Pancreas (tissue), 10 donors: ENCODE measurements around the gene CACNA1I. TPM values are rescaled to one million over a fixed set of nuclear protein-coding genes. Genes with fewer than 3 reads are reported as not detected.
A peak's percentile ranks its signal among the peaks of the same experiment; 100 is the strongest.

Experiments
- ATAC-seq, 4 donors: fragments of 200-7000 bp; cut with Tn5 transposase; one replicate each; pipeline versions ENCODE4 v1.8.0 to v1.9.1; 2020; ENCODE audit warnings: mild to moderate bottlenecking in 4 of 4, moderate library complexity in 4 of 4
- DNase-seq, 6 donors: peaks; one replicate each; pipeline ENCODE4 v3.0.0-alpha.2; 2020
- FAIRE-seq: peaks from 2 replicates; lab custom pipeline; 2012; peaks lifted over from hg19 to GRCh38; lab: Jason Lieb, UNC
- H3K27ac ChIP-seq, 4 donors: fragments of 200-600 bp; sonication (generic); 1 replicate in 3 of 4; 2 replicates in 1 of 4; pipeline versions ENCODE4 v1.5.0 to v1.8.0; 2020
- H3K27me3 ChIP-seq, 4 donors: fragments of 200-600 bp; one replicate each; pipeline ENCODE4 v1.8.0; 2021
- H3K36me3 ChIP-seq, 3 donors: fragments of 200-600 bp; sonication (generic) in 1 of 3; one replicate each; pipeline versions ENCODE4 v1.5.0 to v1.8.0; 2020 to 2021
- H3K4me1 ChIP-seq, 3 donors: fragments of 200-600 bp; one replicate each; pipeline ENCODE4 v1.8.0; 2021
- H3K4me3 ChIP-seq, 4 donors: fragments of 200-600 bp; sonication (generic) in 2 of 4; one replicate each; pipeline versions ENCODE4 v1.5.0 to v1.8.0; 2020 to 2021
- H3K9me3 ChIP-seq, 4 donors: fragments of 200-600 bp; one replicate each; pipeline ENCODE4 v1.8.0; 2021
- WGBS, 2 donors: extraction: QIAGEN DNeasy Blood & Tissue Kit; methylation state at CpG; one replicate each; pipeline ENCODE4 v1.1.7; 2013; 5-methylcytosine and 5-hydroxymethylcytosine counted together
- intact Hi-C, 3 donors: fragments of 100-400 bp; cut with DNase I; formaldehyde crosslinking; loops; one replicate each; pipeline versions ENCODE4 v1.11.1 to v1.14.2; 2022
- polyA plus RNA-seq, 2 donors: library from polyadenylated mRNA; stranded (reverse); fragments of 200-250 nt; gene quantifications; one replicate each; pipeline ENCODE4 v1.2.3, GENCODE V29; 2013
- total RNA-seq, 6 donors: library from RNA; stranded (reverse); fragmentation: NEBNext Ultra II Directional in 4 of 6; extraction: Animal tissue kit (Norgen Biotek cat#: 25700) in 4 of 6; gene quantifications; one replicate each; pipeline versions ENCODE4 v1.2.1 to v1.2.4, GENCODE V29; 2021 to 2023
- TF ChIP-seq, protein P1 (sequence below), 4 donors: fragments of 200-600 bp; sonication (generic) in 3 of 4; IDR thresholded peaks; one replicate each; pipeline versions ENCODE4 v1.5.0 to v1.8.0; 2021; ENCODE audit warnings: antibody characterized with exemption in 4 of 4
- donor health status: healthy with polysubstance abuse.
- donor health status: DM: no; HTN: no; CAD: no; lungs with moderate emphysema.
- donor health status: DM: no; HTN: no; CAD: no.
- donor health status: control.
- donor health status: control.
- donor health status: Bipolar disorder and iron deficiency.
- donor health status: DM: yes; HTN: yes; CAD: no.
- donor health status: DM: no; HTN: no; CAD: no.
- donor health status: DM: no; HTN: no; CAD: no.
- donor health status: DM: yes; HTN: yes; CAD: no.

Gene CACNA1I
- total and polyA plus RNA-seq, 8 donors, result 0.04 to 0.21 (median 0.07) TPM

DNA sequence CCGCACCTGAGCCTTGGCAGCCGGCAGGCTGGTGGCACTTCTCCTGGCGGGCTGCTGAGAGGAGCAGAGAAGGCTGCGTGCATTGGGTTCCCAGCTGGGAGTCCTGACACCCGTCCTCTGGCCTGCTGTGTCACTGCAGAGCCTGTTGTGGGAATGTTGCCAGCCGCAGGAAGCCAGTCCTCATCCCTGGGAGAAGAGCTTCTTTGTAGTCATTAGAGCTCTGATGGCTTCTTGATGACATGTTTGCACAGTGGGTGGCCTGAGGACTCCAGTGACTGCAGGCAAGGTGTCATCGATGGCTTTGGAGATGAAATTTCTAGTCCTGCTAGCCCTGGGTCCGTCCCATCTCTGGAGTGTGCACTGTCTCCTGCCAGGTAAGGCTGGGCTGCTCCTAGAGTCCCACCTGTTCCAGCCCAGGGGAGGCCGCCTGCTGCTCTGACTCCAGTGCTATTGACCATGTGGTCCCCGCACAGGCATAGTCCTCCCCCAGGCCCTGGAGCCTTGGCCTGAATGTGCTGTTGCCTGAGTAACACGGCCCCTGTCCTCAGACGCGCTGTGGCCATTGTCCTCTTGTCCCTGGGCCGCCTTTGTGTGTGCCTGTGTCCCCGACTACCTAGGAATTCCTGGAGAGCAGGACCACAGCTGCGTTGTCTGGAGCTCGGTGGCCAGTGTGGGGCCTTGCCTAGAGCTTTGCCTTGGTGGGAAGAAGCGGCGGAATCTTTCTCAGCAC is 129.2 kb downstream of the CACNA1I start:
- no peaks in the 10 kb centered on the region for H3K4me1 ChIP-seq
- H3K27ac ChIP-seq, result no peak overlapping the region
- no peak overlapping the region for H3K4me3 ChIP-seq
- peak in 1 of 4 donors; percentile 21 for ATAC-seq
- H3K9me3 ChIP-seq, result no peaks in the 10 kb centered on the region
- 56 to 65% methylated on average over 19 of the region's 19 CpGs for WGBS, 2 donors
- intact Hi-C loops, result no loop called here
- TF ChIP-seq, protein P1, sequence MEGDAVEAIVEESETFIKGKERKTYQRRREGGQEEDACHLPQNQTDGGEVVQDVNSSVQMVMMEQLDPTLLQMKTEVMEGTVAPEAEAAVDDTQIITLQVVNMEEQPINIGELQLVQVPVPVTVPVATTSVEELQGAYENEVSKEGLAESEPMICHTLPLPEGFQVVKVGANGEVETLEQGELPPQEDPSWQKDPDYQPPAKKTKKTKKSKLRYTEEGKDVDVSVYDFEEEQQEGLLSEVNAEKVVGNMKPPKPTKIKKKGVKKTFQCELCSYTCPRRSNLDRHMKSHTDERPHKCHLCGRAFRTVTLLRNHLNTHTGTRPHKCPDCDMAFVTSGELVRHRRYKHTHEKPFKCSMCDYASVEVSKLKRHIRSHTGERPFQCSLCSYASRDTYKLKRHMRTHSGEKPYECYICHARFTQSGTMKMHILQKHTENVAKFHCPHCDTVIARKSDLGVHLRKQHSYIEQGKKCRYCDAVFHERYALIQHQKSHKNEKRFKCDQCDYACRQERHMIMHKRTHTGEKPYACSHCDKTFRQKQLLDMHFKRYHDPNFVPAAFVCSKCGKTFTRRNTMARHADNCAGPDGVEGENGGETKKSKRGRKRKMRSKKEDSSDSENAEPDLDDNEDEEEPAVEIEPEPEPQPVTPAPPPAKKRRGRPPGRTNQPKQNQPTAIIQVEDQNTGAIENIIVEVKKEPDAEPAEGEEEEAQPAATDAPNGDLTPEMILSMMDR (IDR thresholded peaks at IDR 0.05), result no peak
- peak in 1 of 6 donors; percentile 41 for DNase-seq
- no peak for FAIRE-seq
- H3K36me3 ChIP-seq, result no peaks in the 10 kb centered on the region
- no peaks in the 10 kb centered on the region for H3K27me3 ChIP-seq

DNA sequence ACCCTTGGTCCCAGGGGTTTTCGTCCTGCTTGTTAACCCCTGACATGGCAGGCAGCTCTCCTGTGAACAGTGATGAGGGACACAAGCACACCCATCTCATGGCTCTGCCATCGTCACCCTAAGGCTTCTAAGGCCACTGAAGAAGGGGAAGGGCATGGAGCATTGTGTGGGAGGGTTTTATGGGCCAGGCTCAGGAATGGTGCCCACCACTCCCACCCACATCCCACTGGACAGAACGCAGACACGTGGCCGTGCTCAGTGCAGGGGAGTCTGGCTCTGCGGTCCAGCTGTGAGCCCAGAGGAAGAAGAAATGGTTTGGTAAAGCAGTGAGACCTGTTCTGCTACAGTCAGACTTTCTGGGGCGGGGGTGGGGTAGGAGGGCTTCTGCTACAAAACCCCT is 130.0 kb downstream of the CACNA1I start:
- Histone ChIP-seq H3K4me3 (no peak overlapping the region), H3K27me3 (no peaks in the 10 kb centered on the region), H3K4me1 (no peaks in the 10 kb centered on the region), H3K9me3 (no peaks in the 10 kb centered on the region), H3K36me3 (no peaks in the 10 kb centered on the region), H3K27ac (no peak overlapping the region)
- FAIRE-seq (no peak), ATAC-seq (no peak), DNase-seq (no peak)
- WGBS, 2 donors, result 62 to 79% methylated on average over 7 of the region's 7 CpGs
- TF ChIP-seq, protein P1 (IDR thresholded peaks at IDR 0.05), result no peak
- intact Hi-C loops, result no loop called here

DNA sequence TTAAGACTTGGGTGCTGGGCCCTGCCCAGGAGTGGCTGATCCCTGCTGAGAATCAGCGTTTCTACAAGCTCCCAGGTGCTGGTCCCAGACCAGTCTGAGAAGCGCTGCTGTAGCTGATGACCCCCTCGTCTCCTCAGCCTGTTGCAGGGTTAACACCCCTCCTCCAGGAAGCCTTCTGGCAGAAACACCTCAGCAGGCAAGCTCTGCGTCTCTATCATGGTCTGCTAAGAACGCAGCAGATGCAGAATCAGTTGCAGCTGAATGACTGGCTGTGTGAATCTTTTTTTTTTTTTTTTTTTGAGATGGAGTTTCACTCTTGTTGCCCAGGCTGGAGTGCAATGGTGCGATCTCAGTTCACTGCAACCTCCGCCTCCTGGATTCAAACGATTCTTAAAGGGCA is 132.5 kb downstream of the CACNA1I start:
- no peaks in the 10 kb centered on the region for H3K9me3 ChIP-seq
- peak in 1 of 6 donors; percentile 18 for DNase-seq
- intact Hi-C loops, result no loop called here
- WGBS, 2 donors, result 80 to 85% methylated on average over 8 of the region's 8 CpGs
- FAIRE-seq, result no peak
- no peak overlapping the region for H3K27ac ChIP-seq
- no peak for ATAC-seq
- H3K4me1 ChIP-seq, result no peaks in the 10 kb centered on the region
- no peak overlapping the region for H3K4me3 ChIP-seq
- TF ChIP-seq, protein P1 (IDR thresholded peaks at IDR 0.05), result no peak
- H3K27me3 ChIP-seq, result no peaks in the 10 kb centered on the region
- H3K36me3 ChIP-seq, result no peaks in the 10 kb centered on the region

DNA sequence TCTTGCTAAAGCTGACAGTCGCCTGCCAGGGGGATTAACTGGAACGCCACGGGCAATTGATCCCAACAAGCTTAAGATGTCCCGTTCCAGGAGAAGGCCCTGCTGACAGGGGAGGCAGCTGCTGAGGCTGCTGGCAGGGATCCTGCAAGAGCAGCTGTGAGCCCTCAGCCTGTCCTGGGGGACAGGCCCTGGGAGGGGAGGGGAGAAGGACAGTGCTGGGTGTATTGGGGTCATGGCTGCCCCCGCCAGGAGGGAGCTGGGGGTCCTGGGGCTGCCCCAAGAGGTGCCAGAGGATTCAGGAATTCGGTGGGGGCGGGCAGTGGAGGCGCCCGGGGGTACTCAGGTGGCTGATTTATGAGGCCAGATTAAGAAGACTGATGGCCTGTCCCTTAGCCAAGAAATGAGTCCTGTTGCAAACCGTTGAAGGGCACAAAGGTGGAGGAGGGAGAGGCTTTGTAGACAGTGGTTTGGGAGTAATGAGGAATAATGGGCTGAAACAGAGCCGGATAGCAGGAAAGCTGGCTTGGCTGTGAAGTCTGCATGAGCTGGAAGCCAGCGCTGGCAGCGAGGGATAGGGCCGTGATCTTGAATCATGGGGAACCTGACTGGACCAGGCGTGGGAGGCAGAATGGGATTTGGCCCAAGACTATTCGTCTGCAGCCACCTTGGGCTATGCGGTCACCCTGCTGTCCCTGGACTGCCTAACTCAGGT is 133.5 kb downstream of the CACNA1I start:
- H3K36me3 ChIP-seq, result no peaks in the 10 kb centered on the region
- DNase-seq (peak in 2 of 6 donors; percentile 23 to 32), FAIRE-seq (no peak), ATAC-seq (peak in 2 of 4 donors; percentile 12 to 49)
- H3K4me3 ChIP-seq, result no peak overlapping the region
- TF ChIP-seq, protein P1 (IDR thresholded peaks at IDR 0.05), result no peak
- H3K9me3 ChIP-seq, result no peaks in the 10 kb centered on the region
- WGBS, 2 donors, result 49 to 50% methylated on average over 17 of the region's 17 CpGs
- intact Hi-C loops, result no loop called here
- no peaks in the 10 kb centered on the region for H3K27me3 ChIP-seq
- no peaks in the 10 kb centered on the region for H3K4me1 ChIP-seq
- no peak overlapping the region for H3K27ac ChIP-seq

DNA sequence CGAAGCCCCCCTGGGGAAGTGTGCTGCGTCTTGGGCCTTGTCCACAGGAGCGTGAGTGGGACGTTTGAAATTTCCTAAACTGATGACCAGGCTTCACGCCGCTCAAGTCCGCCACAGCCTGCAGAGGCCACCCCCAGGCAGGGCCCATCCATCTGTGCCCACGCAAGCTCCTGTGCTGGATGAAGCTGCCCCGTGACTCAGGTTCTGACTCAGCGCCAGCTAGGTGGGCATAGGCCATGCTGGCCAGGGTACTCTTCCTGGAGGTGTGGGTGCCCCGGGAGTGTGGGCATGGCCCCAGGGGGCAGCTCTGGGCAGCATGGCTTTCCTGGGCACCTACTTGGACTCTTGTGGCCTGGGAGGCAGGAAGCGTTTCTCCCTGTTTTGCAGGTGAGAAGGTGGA is 134.8 kb downstream of the CACNA1I start:
- no peak for ATAC-seq
- WGBS, 2 donors, result 89 to 95% methylated on average over 12 of the region's 12 CpGs

More for the DNA sequence above, 134.8 kb downstream of the CACNA1I start:
- no peaks in the 10 kb centered on the region for H3K36me3 ChIP-seq
- no peaks in the 10 kb centered on the region for H3K4me1 ChIP-seq
- H3K27me3 ChIP-seq, result no peaks in the 10 kb centered on the region
- TF ChIP-seq, protein P1 (IDR thresholded peaks at IDR 0.05), result no peak
- no peak overlapping the region for H3K27ac ChIP-seq
- intact Hi-C loops, result no loop called here
- FAIRE-seq (no peak), DNase-seq (peak in 1 of 6 donors; percentile 50)
- no peaks in the 10 kb centered on the region for H3K9me3 ChIP-seq
- H3K4me3 ChIP-seq, result no peak overlapping the region
